Activated CD4-positive, alpha-beta memory T cell treated with anti-CD3 and anti-CD28 coated beads for 36 hours (primary cell): ENCODE results near the gene NCKAP5. TPM values are rescaled to one million over a fixed set of nuclear protein-coding genes. Genes with fewer than 3 reads are reported as not detected.

Experiments used
- CTCF ChIA-PET: fragments of 350-600 bp; sonication (Branson Sonifier 250); formaldehyde crosslinking; loops from one replicate; lab custom pipeline; 2021; ENCODE audit warnings: antibody characterized with exemption, inconsistent platforms; lab: Charles Lee
- POLR2A ChIA-PET: fragments of 350-600 bp; sonication (Branson Sonifier 250); formaldehyde crosslinking; loops from one replicate; lab custom pipeline; 2021; ENCODE audit warnings: antibody characterized with exemption; lab: Charles Lee
- DNase-seq: peaks from one replicate; pipeline ENCODE4 v3.0.0-alpha.2; 2020
- H3K27ac Mint-ChIP-seq: one replicate; pipeline ENCODE4 v1.8.0; 2021; ENCODE audit warnings: mixed read lengths
- H3K27me3 Mint-ChIP-seq: one replicate; pipeline ENCODE4 v1.8.0; 2021; ENCODE audit warnings: mixed read lengths
- H3K36me3 Mint-ChIP-seq: one replicate; pipeline ENCODE4 v1.8.0; 2021; ENCODE audit warnings: mixed read lengths
- H3K4me1 Mint-ChIP-seq: one replicate; pipeline ENCODE4 v1.8.0; 2021; ENCODE audit warnings: low read depth, mixed read lengths
- H3K4me3 Mint-ChIP-seq: one replicate; pipeline ENCODE4 v1.8.0; 2021; ENCODE audit warnings: mild to moderate bottlenecking, mixed read lengths
- H3K9me3 Mint-ChIP-seq: one replicate; pipeline ENCODE4 v1.8.0; 2021; ENCODE audit warnings: mixed read lengths
- intact Hi-C: fragments of 100-400 bp; cut with micrococcal nuclease; formaldehyde crosslinking; loops from one replicate; pipeline ENCODE4 v1.15.1; 2023
- total RNA-seq, 2 experiments: library from RNA; stranded (reverse); gene quantifications; one replicate each; pipeline ENCODE4 v1.2.3, GENCODE V29; 2021

The NCKAP5 gene
- total RNA-seq, 2 experiments from 2014 or later: not detected

DNA sequence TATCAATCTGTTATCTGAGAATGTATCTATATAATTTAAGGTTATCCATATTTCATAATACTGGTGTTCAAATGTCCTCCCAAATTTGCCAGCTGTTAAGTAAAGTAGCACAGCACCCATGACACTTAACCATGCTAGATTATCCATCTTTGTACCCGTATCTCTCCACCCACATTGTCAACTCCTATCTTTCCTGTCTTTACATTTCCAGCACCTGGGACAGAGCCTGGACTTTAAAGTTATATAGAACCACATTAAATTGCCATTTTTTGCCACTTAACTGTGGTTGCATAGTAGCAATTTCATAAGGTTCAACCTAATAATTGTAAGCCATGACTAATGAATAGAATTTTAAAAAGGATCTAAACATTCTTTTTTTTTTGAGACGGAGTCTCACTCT lies 226.7 kb downstream of the NCKAP5 start:
- Mint-ChIP-seq H3K4me3 (no peak overlapping the region), H3K9me3 (no peaks in the 10 kb centered on the region), H3K27ac (no peak overlapping the region), H3K4me1 (no peaks in the 10 kb centered on the region), H3K36me3 (no peaks in the 10 kb centered on the region), H3K27me3 (no peaks in the 10 kb centered on the region)
- ChIA-PET POLR2A (no interaction called here), CTCF (no interaction called here)
- intact Hi-C loops: no loop called here
- DNase-seq: no peak

DNA sequence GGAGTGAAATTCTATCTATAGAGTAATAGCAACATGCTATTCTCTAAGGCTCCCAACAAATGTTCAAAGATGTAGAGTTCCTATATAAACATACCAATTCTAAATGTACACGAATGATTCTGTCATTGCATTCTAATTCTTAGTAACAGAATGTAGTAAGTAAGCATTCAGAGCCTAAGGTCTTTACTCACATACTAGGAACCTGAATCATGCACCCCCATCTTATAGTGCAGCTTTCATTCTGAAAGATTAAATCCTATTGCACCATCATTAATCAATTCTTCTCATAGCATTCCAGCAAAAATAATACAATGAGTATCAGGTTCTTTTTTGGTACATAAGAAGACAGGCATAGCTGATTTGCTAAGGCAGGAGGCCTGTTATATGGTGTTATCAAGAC lies 230.0 kb downstream of the NCKAP5 start:
- CTCF ChIA-PET: no interaction called here
- Mint-ChIP-seq H3K27me3 (no peaks in the 10 kb centered on the region), H3K9me3 (no peaks in the 10 kb centered on the region), H3K4me3 (no peak overlapping the region), H3K36me3 (no peaks in the 10 kb centered on the region), H3K27ac (no peak overlapping the region), H3K4me1 (no peaks in the 10 kb centered on the region)
- POLR2A ChIA-PET: no interaction called here
- intact Hi-C loops: no loop called here
- no peak for DNase-seq

DNA sequence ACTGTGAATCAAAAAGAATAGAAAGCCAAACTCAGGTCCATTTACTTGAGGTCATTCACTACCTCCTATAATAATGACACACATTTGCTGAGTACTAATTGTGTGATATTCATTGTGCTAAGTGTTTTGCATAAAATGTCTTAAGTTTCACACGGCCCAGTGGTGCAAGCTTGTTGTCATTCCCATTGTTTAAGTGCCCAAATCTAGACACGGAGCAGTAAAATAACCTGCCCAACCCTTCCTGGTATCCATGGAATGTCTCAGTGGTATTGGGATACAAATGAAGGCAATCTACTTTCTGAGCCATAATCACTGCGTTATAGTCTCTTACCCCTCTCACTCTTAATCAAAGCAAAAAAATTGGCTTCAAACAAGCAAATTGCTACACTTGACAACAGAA lies 233.3 kb downstream of the NCKAP5 start:
- no peak overlapping the region for H3K4me3 Mint-ChIP-seq
- H3K36me3 Mint-ChIP-seq: no peaks in the 10 kb centered on the region
- DNase-seq: no peak
- H3K27me3 Mint-ChIP-seq: no peaks in the 10 kb centered on the region
- H3K9me3 Mint-ChIP-seq: no peaks in the 10 kb centered on the region
- POLR2A ChIA-PET: no interaction called here
- CTCF ChIA-PET: no interaction called here
- H3K27ac Mint-ChIP-seq: no peak overlapping the region
- intact Hi-C loops: no loop called here
- no peaks in the 10 kb centered on the region for H3K4me1 Mint-ChIP-seq

DNA sequence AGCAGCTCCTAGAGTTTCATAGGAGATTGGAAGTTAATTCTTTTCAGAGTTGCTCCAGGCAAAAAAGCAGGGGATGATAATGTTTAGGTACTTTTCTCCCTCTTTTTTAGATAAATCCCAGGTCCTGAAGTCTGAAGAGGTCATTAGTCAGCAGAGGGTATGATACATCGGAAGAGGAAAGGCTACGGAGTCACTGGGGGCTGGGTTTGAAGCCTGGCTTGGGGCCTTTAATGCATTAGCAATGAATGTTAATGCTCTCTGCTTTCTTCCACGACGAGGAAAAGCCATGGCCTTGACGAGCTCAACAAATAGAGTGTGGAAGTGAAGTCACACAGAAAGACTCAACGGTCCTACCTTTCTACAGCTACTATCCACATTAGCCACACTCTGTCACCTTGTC lies 235.1 kb downstream of the NCKAP5 start:
- Mint-ChIP-seq H3K27ac (no peak overlapping the region), H3K4me1 (no peaks in the 10 kb centered on the region), H3K4me3 (no peak overlapping the region), H3K36me3 (no peaks in the 10 kb centered on the region), H3K27me3 (no peaks in the 10 kb centered on the region), H3K9me3 (no peaks in the 10 kb centered on the region)
- ChIA-PET POLR2A (no interaction called here), CTCF (no interaction called here)
- no peak for DNase-seq
- intact Hi-C loops: no loop called here

DNA sequence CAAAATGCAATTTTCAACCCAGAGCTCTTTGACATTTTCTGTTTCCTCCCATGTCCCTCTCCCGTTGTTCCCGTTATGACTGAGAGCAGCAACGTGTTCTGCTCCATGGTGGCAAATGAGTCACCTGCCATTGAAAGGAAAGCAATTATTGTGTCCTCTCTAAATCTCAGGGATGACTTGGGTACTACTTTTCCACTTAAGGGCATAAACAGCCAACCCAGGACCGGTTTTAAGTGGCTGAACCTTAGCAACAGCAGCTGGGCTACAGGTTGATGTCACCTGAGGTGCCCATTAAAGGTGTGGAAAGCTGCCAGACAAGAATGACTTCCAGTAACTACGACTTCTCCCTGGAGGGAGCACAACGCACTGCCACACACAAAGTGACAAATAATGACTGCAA lies 236.8 kb downstream of the NCKAP5 start:
- Mint-ChIP-seq H3K27ac (no peak overlapping the region), H3K9me3 (no peaks in the 10 kb centered on the region), H3K4me3 (no peak overlapping the region), H3K4me1 (no peaks in the 10 kb centered on the region), H3K27me3 (no peaks in the 10 kb centered on the region), H3K36me3 (no peaks in the 10 kb centered on the region)
- no peak for DNase-seq
- ChIA-PET POLR2A (no interaction called here), CTCF (no interaction called here)
- intact Hi-C loops: no loop called here

DNA sequence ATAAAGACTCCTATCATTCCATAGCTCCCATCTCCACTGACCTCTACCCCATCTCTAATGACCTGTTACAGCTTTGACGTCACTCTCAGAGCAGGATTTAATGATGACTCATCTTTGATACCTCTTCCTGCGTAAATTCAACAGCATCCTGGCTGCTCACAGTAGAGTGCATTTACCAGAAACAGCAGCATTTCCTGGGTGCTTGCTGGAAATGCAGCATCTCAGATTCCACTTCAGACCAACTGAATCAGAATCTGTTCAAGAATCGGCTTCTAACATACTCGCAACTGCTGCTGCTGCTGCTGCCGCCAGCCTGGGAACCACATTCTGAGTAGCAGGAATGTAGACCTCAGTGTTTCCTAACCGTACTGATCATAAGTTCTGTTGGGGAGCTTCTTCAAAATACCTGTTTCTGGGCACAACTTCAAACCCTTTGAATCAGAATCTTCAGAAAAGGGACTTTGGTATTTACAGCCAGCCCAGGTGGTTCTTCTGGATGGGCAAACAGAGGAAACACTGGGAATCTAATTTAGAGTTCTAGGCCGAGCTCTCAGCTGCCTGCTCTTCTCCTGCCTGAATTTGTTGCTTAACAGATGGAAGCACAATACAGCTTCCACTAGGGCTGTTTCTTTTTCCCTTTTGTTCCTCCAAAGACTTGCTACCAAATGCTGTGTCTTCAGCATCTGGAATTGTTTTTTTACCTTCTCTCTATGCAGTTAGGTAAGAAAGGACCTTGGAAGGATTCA lies 241.4 kb downstream of the NCKAP5 start:
- no peak for DNase-seq
- no peaks in the 10 kb centered on the region for H3K9me3 Mint-ChIP-seq
- no peak overlapping the region for H3K27ac Mint-ChIP-seq
- intact Hi-C loops: no loop called here
- no peak overlapping the region for H3K4me3 Mint-ChIP-seq
- ChIA-PET POLR2A (no interaction called here), CTCF (no interaction called here)
- no peaks in the 10 kb centered on the region for H3K4me1 Mint-ChIP-seq
- no peaks in the 10 kb centered on the region for H3K27me3 Mint-ChIP-seq
- no peaks in the 10 kb centered on the region for H3K36me3 Mint-ChIP-seq

DNA sequence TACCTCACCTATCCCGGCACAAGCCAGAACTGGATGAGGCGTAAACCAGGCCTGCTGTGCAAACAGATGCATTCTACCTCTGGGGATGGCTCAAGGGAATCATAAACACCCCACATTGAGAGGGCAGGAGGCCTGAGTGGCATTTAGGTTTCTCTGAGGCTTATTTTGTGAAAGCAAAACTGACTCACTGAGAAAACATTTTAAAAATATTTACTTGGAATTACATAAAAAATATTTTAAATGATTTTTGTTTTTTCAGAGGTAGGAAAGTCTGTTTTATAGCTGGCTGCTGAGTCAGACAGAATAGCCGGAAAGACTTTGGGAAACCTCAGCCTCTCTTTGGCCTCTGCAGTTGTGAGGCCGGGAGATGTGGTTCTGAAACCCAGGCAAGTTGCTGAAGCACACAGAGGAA lies 244.1 kb downstream of the NCKAP5 start:
- Mint-ChIP-seq H3K4me1 (no peaks in the 10 kb centered on the region), H3K27ac (no peak overlapping the region)
- POLR2A ChIA-PET: no interaction called here

DNA sequence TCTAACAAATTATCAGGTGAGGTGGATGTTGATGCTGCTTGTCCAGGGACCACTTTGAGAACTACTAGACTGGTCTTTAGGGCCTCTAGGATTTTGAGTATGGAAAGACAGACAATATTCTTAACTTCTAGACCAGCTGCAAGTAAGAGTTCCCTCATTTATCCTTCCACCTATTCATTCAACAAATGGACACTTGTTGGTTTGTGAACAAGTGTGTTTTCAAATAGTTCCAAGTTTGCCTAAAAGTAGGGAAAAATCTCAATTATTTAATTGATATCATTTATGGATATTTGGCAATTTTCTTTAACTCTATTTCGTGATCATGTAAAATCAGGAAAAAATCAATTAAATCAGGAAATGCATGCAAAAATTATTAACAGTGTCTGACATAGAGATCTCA lies 245.4 kb downstream of the NCKAP5 start:
- POLR2A ChIA-PET: no interaction called here
- Mint-ChIP-seq H3K4me1 (no peaks in the 10 kb centered on the region), H3K9me3 (no peaks in the 10 kb centered on the region), H3K27ac (no peak overlapping the region), H3K27me3 (no peaks in the 10 kb centered on the region), H3K36me3 (no peaks in the 10 kb centered on the region), H3K4me3 (no peak overlapping the region)
- DNase-seq: no peak
- intact Hi-C loops: no loop called here
- CTCF ChIA-PET: no interaction called here

More for the DNA sequence above, 244.1 kb downstream of the NCKAP5 start:
- H3K4me3 Mint-ChIP-seq: no peak overlapping the region
- no peaks in the 10 kb centered on the region for H3K9me3 Mint-ChIP-seq
- intact Hi-C loops: no loop called here
- H3K27me3 Mint-ChIP-seq: no peaks in the 10 kb centered on the region
- H3K36me3 Mint-ChIP-seq: no peaks in the 10 kb centered on the region
- no peak for DNase-seq
- CTCF ChIA-PET: no interaction called here

DNA sequence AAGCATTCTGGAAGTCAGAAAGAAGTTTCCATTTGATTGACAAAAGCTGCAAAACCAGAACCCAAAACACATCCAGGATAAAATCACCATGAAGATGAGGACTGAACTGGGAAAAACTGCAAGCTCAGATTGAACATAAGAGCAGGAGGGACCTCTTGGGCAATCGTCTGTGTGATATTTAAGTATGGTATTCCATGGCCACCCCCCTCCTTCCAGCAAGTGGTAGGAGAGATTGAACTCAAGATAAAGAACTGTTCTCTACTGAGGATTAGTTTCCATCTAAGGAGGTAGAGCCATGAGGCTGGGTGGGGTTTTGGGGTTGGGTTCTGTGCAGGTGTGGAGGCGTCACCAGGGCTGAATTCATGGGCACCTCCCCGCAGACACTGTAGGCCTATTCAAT lies 251.1 kb downstream of the NCKAP5 start:
- Mint-ChIP-seq H3K4me1 (no peaks in the 10 kb centered on the region), H3K27ac (no peak overlapping the region), H3K36me3 (no peaks in the 10 kb centered on the region), H3K9me3 (no peaks in the 10 kb centered on the region), H3K4me3 (no peak overlapping the region), H3K27me3 (no peaks in the 10 kb centered on the region)
- intact Hi-C loops: no loop called here
- ChIA-PET POLR2A (no interaction called here), CTCF (no interaction called here)
- DNase-seq: no peak

DNA sequence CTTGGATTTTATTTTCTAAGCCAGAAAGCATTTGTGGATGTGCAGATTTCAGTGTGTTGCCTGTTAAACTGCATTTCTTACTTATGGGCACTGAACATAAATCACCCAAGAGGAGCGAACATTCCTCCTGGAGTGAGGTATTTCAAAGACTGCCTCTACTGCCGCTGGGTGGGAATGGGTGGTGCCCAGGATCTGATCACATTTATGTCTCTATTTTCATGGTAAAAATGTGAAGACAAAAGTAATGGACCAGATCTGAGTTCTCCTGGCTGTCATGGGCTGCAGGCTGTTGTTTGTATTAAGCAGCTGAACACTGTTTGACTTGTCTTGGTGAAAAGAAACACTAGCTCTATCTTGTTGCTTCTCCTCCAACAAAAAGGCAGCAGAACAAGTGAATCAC lies 251.7 kb downstream of the NCKAP5 start:
- ChIA-PET POLR2A (no interaction called here), CTCF (no interaction called here)
- no peak overlapping the region for H3K4me3 Mint-ChIP-seq
- intact Hi-C loops: no loop called here
- no peaks in the 10 kb centered on the region for H3K4me1 Mint-ChIP-seq
- no peak for DNase-seq
- H3K36me3 Mint-ChIP-seq: no peaks in the 10 kb centered on the region
- H3K9me3 Mint-ChIP-seq: no peaks in the 10 kb centered on the region
- no peak overlapping the region for H3K27ac Mint-ChIP-seq
- no peaks in the 10 kb centered on the region for H3K27me3 Mint-ChIP-seq

DNA sequence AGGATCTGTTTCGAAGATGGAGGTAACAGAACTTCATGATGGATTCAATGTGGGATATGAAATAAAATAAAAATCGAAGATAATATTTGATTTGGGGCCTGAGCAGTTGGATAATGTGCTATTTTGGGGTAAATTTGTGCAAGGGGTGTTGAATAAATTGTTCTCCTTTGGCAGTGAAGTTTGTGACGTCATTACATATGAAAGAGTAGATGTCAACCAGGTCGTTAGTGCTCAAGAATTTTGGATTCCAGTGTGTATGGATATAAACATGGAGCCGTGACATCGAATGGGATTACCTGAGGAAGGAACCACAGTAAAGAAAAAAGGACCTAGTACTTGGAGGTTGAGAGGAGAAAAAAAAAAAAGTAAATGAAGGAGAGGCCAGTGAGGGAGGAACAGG lies 253.0 kb downstream of the NCKAP5 start:
- no peaks in the 10 kb centered on the region for H3K9me3 Mint-ChIP-seq
- CTCF ChIA-PET: no interaction called here
- intact Hi-C loops: no loop called here
- H3K36me3 Mint-ChIP-seq: no peaks in the 10 kb centered on the region
- POLR2A ChIA-PET: no interaction called here
- no peak overlapping the region for H3K4me3 Mint-ChIP-seq
- no peaks in the 10 kb centered on the region for H3K27me3 Mint-ChIP-seq
- H3K4me1 Mint-ChIP-seq: no peaks in the 10 kb centered on the region
- DNase-seq: no peak
- H3K27ac Mint-ChIP-seq: no peak overlapping the region

DNA sequence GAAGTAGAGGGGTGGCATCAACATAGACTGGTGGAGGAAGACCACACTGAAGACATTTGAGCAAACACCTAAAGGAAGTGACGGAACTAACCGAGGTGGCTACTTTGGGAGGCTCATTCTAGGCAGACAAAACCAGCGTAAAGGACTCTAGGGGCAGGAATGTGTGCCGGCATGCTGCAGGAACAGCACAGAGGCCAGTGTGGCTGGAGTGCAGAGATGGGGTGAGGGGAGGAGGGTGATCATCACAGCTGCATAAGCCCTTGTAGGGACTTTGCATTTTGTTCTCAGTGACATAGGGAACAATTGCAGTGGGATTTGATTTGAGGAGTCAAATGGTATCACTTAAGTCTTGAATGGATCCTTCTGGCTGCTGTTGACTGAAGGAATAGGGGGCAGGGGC lies 253.5 kb downstream of the NCKAP5 start:
- no peak for DNase-seq
- intact Hi-C loops: no loop called here
- no peak overlapping the region for H3K27ac Mint-ChIP-seq
- no peak overlapping the region for H3K4me3 Mint-ChIP-seq
- ChIA-PET CTCF (no interaction called here), POLR2A (no interaction called here)
- H3K4me1 Mint-ChIP-seq: no peaks in the 10 kb centered on the region
- no peaks in the 10 kb centered on the region for H3K9me3 Mint-ChIP-seq
- no peaks in the 10 kb centered on the region for H3K36me3 Mint-ChIP-seq
- no peaks in the 10 kb centered on the region for H3K27me3 Mint-ChIP-seq

DNA sequence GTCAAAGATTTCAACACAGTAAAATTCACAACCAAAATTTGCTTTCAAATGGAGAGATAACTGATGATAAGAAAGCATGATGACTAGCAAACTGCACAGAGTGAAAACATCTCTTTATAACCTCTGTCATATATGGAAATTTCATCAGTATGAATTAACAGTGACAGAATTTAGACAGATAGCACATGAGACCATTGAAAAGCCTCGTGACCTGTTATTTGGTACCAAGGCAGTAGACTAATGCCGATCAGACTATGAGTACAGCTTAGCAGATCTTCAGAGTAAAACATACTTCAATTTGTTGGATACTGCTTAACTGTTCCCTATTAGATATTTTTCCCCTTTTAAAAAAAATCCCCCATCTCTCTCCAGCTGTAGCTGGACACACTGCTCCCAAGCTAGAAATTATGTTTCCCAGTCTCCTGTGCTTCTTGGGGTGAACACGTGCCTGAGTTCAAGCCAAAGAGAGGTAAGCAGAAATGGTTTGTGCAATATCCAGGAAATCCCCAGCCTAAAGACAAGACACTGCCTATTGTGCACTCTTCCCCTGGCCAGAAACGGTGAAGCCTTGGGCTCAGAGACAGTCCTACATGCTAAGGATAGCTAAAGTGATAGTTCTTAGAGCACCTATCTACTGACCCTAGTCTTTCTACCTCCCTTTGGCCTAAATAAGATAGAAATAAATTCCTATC lies 256.1 kb downstream of the NCKAP5 start:
- Mint-ChIP-seq H3K27ac (no peak overlapping the region), H3K9me3 (peaks cover 2% of the 10 kb centered on the region), H3K27me3 (no peaks in the 10 kb centered on the region), H3K36me3 (no peaks in the 10 kb centered on the region), H3K4me1 (no peaks in the 10 kb centered on the region), H3K4me3 (no peak overlapping the region)
- intact Hi-C loops: no loop called here
- POLR2A ChIA-PET: no interaction called here
- CTCF ChIA-PET: no interaction called here
- DNase-seq: no peak
